EH (cell line): ENCODE data around the gene NFE2.
A peak's percentile ranks its signal among the peaks of the same experiment; 100 is the strongest.
"Not testable (repeated sequence)": the region's sequence is repeated elsewhere in the genome, so short reads cannot be mapped to it uniquely, and the experiment has no call there.

Source experiments
- DNase-seq: peaks from one replicate; pipeline ENCODE4 v3.0.0-alpha.2; 2015; ENCODE audit warnings: low read depth

NFE2 gene

GRCh38 chr12:54306925-54307741 is 6.3 kb upstream of the NFE2 start:
- peak; percentile 63 for DNase-seq

DNA sequence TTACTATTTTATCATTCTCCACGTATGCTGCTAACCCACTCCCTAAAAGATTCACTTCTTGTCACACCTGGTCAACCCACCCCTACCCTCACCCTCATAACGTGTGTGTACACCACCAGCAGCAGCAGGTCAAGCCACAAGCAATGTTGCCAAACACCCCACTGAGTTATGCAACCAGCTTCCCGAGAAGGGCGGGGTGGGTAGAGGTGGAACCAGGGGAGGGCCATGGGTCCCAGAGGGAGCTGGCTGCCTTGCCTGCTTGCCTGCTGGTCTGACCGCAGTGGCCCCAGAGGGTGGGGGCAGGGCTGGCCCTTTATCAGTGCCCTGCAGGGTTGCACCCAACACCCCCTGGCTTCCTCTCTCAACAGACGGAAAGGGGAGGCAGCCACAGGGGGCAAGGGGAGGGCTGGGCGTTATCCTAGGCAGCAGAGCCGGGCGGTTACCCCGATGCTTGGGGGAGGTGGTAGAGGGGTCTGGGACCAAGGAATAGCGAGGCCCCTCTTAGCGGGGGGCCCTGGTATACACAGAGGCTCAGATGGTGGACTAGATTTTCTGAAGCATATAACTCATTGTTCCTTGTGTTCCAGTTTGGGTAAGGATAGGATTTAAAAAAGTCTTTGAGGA is 3.5 kb upstream of the NFE2 start:
- DNase-seq: peak; percentile 53

- DNase-seq: no peak
Observed at GRCh38 chr12:54303640-54304039, 2.8 kb upstream of the NFE2 start.

GRCh38 chr12:54301428-54302048 is 723 bp upstream of the NFE2 start:
- DNase-seq: no peak

DNA sequence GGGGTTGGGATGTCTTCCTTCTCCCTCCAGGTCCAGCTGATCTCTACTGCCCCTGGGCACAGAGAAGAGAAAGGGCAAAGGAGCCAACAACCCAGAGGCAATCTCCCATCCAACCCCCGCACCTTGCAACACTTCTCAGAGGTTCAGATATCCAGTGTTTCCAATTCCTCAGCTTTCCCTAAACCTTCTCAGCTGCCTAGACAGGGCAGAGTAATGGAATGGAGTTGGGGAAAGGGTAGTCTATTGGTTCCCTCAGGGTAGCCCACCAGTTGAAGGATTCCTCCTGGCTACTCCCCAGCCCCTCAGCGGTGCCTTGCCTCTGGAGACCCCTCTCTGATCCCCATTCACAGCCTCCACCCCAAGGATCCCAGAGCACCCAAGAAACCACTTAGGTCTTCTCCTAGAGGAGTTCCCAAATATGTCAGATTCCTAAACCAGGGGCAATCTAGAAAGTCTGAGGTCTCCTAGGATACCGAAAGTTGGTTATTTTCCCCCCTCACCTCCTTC is 537 bp downstream of the NFE2 start:
- DNase-seq: peak; percentile 26

GRCh38 chr12:54299515-54300224 is 1.1 kb downstream of the NFE2 start:
- peak; percentile 50 for DNase-seq

- DNase-seq: no peak
Observed at GRCh38 chr12:54298904-54299303, 1.9 kb downstream of the NFE2 start.

DNA sequence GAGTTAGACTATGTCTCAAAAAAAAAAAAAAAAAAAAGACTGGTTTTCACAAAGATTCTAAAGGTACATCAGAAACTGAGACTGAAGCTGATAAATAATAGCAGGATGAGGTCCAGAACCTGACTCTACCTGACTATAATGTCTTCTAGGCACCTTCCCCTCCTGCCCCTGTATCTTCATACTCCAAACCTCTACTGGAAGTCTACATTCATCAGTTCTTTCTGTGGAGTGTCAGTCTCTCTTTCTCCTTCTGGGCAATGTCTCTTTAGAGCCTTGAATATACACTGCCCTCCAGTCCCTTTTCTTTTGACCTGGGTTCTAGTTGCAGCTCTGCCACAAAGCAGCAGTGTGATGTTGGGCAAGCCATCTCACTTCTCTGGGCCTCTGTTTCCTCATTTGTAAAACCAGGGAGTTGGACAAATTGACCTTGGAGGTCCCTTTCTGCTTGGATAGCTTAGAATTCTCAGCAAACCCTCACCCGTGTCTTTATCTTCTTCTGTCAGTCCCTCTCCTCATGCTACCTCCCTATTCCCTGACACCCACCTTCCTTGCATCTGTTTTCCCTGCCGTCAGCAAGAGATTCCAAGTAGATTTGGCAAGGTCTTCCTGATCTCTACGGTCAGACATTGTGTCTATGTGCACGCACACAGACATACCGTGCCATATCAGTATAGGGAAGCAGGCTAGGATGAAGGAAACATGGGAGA is 4.3 kb downstream of the NFE2 start:
- DNase-seq: no peak

DNA sequence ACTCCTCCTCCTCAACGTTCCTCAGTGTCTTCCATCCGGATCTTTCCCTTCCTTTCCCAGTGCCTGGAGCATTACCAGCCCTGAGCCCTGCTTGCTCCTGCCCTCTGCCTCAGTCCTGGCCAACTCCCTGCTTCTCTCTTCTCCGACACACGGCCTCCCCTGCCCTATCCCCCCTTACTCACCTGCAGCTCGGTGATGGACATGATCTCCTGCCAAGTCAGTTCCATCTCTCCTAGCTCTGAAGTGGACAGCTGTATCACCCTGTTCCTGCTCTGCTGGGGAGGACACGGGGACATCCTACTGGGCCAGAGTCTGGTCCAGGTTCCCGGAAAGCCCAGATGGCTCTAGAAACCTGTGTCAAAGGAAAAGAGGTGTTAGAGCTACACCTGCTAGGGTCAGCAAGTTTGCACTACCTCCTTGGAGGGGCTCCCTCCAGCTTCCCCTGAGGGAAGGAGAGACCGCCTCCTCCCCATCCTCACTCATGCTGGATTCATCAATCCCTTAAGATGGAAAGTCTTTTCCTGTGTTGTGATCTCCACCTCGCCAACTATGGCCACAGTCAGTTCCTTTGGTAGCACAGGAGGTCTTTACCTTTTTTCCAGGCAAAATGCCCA is 5.8 kb downstream of the NFE2 start:
- no peak for DNase-seq

GRCh38 chr12:54294152-54294952 is 6.5 kb downstream of the NFE2 start:
- peak; percentile 49 for DNase-seq

GRCh38 chr12:54292931-54293241 is 7.9 kb downstream of the NFE2 start:
- DNase-seq: no peak

DNA sequence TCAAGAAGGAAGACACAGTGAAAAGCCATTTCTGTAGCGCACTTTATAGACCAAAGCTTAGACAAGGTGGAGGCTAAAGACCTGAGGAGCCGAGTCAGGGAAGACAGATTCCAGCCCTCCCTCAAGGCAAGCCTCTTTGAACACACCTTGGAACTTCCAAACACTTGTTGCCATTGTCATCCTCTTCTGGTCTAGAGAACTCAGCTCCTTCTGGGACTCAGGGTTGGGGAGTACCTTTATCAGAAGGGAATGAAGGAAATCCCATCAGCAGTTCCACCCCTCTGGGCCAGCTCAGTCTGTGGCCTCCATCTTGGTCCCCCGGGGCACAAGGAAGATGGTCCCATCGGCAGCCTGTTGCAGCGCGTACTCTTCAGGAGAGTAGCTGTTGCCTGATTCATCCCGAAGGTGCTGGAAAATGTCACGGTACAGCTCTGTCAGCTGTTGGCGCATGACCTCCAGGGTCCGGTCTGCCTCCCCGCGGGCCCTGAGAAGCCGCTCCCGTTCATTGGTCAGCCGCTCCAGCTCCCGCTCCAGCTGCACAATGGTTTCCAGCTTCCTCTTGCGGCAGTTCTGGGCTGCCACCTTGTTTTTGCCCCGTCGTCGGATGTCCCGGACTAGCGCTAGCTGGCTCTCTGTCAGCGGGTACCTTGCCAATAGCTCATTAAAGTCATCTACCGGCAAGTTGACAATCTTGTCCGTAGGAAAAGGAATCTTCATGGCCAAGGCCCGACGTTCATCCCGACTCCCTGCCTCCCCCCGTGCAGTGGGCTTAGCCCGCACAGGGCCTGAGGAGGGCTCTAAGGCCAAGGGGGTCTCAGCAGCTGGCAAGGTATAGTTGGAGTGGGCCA is 8.5 kb downstream of the NFE2 start:
- DNase-seq: no peak

DNA sequence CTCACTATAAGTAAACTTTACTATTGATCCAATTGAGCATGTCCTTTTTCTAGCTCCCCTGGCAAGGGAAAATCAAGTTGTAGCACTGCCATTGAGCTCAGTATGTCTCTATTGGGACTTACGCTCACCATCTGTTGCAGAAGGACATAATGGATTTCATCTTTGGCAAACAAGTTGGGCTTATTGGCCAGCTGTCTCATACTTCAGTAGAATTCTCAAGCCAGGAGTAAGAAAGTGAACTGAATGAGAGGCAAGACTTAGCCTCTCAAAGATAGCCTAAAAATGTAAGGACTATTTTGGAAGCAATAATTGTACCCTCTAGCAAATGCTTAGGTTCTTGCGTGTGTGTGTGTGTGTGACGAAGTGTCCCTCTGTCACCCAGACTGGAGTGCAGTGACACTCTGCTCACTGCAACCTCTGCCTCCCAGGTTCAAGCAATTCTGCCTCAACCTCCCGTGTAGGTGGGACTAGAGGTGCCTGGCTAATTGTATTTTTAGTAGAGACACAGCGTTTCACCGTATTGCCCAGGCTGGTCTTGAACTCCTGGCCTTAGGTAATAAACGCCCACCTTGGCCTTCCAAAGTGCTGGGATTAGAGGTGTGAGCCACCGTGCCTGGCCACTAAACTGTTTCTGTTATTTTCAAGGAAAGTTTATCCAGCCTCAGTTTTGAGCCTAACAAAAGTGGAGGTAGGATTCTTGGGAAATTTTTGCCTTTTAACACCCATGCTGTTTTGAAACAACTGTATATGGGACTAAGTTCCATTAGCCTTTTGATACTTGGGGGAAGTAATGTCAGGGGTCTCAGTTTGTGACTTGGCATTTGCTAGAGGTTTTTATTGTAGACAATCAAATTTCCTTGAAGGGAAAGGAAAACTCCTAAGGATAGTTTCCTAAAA is 13.3 kb downstream of the NFE2 start:
- DNase-seq: no peak

DNA sequence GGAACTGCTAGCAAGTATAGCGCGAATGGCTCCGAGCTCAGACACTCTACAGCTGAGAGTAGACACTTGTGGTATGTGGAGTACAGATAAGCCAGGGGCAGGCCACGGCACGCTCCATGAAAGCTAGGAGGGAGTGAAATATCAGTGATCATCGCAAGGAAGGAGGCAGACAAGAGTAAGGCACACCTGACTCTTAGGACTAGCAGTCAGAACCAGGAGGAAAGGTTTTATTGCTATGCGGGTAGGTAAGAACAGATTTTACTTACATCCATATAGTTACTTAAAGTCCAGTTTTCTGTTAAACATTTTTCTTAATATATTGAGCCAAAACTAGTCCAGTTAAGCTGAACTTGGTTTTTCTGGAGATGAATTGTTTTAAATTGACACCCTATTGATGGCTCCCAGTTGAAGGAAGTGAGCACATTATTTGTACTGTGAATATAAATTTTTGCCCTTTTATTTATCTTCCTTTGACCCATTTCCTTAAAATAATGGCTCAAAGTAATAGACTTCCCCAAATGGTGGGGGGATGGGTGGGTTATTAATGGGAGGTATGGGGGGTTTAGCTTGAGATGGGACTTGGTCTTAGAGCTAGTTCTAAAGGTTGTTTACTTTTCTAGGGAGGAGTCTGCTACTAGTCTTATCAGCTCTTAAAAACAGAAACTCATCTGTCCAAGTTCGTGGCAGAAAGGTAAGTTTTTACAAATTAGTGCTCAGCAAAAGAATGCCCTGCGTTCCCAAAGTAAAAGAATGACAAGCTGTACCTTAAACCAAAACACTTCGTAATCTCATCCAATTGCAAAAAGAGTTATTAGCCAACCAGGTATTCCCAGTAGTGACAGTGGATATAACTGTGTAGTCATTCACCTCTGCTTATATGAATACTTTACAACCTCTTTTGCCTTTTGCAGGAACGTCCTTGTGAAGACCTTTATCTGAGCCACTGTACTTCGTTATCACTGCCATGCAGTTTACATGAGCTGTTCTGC is 14.5 kb downstream of the NFE2 start:
- DNase-seq: no peak

DNA sequence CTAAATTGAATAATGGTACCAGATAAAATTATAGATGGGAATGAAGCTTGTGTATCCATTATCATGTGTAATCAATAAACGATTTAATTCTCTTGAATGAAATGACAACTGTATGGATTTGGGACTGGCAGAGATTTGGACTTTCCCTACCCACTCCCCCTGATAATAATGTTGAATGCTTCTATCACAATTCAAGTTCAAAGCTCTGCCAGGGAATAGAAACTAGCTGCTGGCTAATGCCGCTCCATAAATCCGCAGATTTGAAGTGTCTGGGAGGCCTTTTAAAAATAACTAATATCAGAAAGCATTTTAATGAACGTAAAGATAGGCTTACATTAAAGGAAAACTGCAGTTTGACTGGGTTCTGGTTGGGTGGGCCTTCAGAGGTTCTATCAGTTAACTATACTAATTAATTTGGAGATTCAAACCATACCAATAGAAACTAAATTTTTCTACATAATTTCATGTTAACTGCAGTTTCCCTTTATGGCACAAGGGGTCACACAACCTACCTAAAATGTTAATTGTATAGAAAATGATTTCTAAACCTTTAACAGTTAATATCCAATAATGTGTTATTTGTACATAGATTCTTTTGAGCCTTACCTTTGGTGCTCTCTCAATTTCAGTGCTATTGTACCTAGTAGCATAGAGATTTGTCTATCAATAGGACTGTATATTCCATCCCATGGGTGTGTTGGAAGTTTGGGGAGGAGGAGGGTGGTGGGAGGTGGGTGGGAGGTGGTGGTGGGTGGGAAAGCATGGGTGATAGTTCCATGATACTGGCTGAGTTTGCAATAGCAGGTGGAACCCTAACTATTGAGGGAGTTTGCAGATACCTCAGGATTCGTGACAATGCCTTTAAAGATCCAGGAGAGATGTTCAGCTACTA is 15.4 kb downstream of the NFE2 start:
- no peak for DNase-seq

DNA sequence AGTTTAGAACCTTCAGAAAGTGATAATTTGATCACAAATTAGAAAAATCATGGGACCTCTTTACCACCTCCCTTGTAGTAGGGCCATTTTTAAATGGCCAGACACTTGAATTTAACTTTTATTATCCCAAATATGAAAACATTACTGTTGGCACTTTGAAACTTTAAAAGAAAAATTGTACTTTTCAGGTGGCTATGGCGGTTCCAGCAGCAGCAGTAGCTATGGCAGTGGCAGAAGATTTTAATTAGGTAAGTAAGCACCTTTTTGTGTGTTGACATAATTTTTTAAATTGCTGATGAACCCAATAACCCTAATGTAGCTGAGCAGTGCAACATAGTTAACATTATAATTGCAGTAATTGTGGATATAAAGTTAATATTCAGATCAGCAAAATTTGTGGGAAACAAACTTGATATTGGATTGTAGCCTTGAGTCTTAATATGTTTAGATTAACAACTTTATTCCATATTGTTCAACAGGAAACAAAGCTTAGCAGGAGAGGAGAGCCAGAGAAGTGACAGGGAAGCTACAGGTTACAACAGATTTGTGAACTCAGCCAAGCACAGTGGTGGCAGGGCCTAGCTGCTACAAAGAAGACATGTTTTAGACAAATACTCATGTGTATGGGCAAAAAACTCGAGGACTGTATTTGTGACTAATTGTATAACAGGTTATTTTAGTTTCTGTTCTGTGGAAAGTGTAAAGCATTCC is 16.6 kb downstream of the NFE2 start:
- DNase-seq: not testable (repeated sequence)
